Activated naive CD8-positive, alpha-beta T cell treated with anti-CD3 and anti-CD28 coated beads for 36 hours (primary cell): ENCODE data around the gene B9D1. TPM values are rescaled to one million over a fixed set of nuclear protein-coding genes. Genes with fewer than 3 reads are reported as not detected.

ENCODE experiments used
- DNase-seq: peaks from one replicate; pipeline ENCODE4 v3.0.0; 2021
- H3K27ac Mint-ChIP-seq: one replicate; pipeline ENCODE4 v1.8.0; 2022; ENCODE audit warnings: mild to moderate bottlenecking, moderate library complexity, mixed read lengths
- H3K27me3 Mint-ChIP-seq: one replicate; pipeline ENCODE4 v1.8.0; 2022; ENCODE audit warnings: mild to moderate bottlenecking, mixed read lengths
- H3K36me3 Mint-ChIP-seq: one replicate; pipeline ENCODE4 v1.8.0; 2021; ENCODE audit warnings: mild to moderate bottlenecking, mixed read lengths
- H3K4me1 Mint-ChIP-seq: one replicate; pipeline ENCODE4 v1.8.0; 2021; ENCODE audit warnings: mixed read lengths
- H3K4me3 Mint-ChIP-seq: one replicate; pipeline ENCODE4 v1.8.0; 2022; ENCODE audit warnings: mild to moderate bottlenecking, moderate library complexity, mixed read lengths
- H3K9me3 Mint-ChIP-seq: one replicate; pipeline ENCODE4 v1.8.0; 2022; ENCODE audit warnings: mixed read lengths
- total RNA-seq, 2 experiments: library from RNA; stranded (reverse); gene quantifications; one replicate each; pipeline ENCODE4 v1.2.3, GENCODE V29; 2021

Gene B9D1
- total RNA-seq, 2 experiments from 2014 or later: 4.7 to 7.3 TPM

- no peaks in the 10 kb centered on the region for H3K4me1 Mint-ChIP-seq
- DNase-seq: no peak
- H3K9me3 Mint-ChIP-seq: no peaks in the 10 kb centered on the region
- no peak overlapping the region for H3K27ac Mint-ChIP-seq
- H3K27me3 Mint-ChIP-seq: peaks cover 22% of the 10 kb centered on the region
- H3K36me3 Mint-ChIP-seq: no peaks in the 10 kb centered on the region
- H3K4me3 Mint-ChIP-seq: no peak overlapping the region
These were observed 18.8 kb downstream of the B9D1 start for GRCh38 chr17:19343671-19344151.

DNA sequence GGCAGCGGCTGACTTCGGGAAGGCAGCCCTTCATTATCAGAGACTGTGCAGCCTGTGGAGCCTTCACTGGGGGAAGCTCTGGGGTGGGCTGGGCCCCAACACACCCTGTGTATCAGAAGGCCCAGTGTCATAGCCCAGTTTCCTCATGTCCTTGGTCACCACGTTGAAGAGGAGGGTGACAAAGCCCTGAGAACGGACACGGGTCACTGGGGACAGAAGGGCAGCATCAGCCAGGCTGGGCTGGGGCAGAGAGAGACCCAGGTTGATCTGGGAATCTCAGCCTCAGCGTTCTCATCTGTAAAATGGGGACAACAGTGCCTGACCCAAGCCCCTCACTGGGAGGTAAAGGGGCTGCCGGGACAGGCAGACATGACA, 19.3 kb downstream of the B9D1 start:
- no peak overlapping the region for H3K4me3 Mint-ChIP-seq
- no peaks in the 10 kb centered on the region for H3K4me1 Mint-ChIP-seq
- H3K9me3 Mint-ChIP-seq: no peaks in the 10 kb centered on the region
- no peak overlapping the region for H3K27ac Mint-ChIP-seq
- no peak for DNase-seq
- H3K36me3 Mint-ChIP-seq: no peaks in the 10 kb centered on the region
- H3K27me3 Mint-ChIP-seq: peaks cover 22% of the 10 kb centered on the region

- Mint-ChIP-seq H3K9me3 (no peaks in the 10 kb centered on the region), H3K4me3 (no peak overlapping the region), H3K36me3 (no peaks in the 10 kb centered on the region), H3K27ac (no peak overlapping the region), H3K4me1 (no peaks in the 10 kb centered on the region), H3K27me3 (peaks cover 22% of the 10 kb centered on the region)
- no peak for DNase-seq
These were observed 19.8 kb downstream of the B9D1 start for GRCh38 chr17:19342611-19343255.

GRCh38 chr17:19341641-19342610, 20.6 kb downstream of the B9D1 start:
- Mint-ChIP-seq H3K9me3 (no peaks in the 10 kb centered on the region), H3K4me3 (no peak overlapping the region), H3K4me1 (no peaks in the 10 kb centered on the region), H3K27ac (no peak overlapping the region), H3K27me3 (peaks cover 29% of the 10 kb centered on the region), H3K36me3 (no peaks in the 10 kb centered on the region)
- no peak for DNase-seq

GRCh38 chr17:19341211-19341631, 21.3 kb downstream of the B9D1 start:
- DNase-seq: no peak
- Mint-ChIP-seq H3K4me3 (no peak overlapping the region), H3K9me3 (no peaks in the 10 kb centered on the region), H3K27ac (no peak overlapping the region), H3K36me3 (no peaks in the 10 kb centered on the region), H3K27me3 (peaks cover 30% of the 10 kb centered on the region), H3K4me1 (no peaks in the 10 kb centered on the region)

DNA sequence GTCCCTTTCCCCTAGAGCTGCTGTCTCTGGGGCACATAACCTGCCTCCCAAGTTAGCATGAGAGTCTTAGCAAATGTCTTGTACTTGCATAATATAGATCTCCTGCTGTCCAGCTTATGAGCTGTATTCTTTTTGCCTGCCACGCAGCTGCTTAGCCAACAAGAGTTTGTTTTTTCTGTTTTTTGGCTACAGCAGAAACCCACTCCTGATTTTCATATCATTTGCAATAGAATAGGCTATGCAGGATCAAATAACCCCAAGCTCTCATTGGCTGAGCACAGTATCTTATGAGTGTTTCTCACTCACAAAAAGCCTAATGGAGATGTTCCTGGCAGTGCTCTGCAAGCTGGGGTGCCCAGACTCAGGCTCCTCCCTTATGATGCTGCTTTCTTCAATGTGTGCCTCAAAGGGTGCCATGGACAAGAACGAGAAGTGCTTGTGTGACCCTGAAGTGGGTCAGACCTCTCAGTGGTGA, 23.1 kb downstream of the B9D1 start:
- no peak for DNase-seq
- no peaks in the 10 kb centered on the region for H3K36me3 Mint-ChIP-seq
- no peak overlapping the region for H3K4me3 Mint-ChIP-seq
- H3K27me3 Mint-ChIP-seq: peaks cover 35% of the 10 kb centered on the region
- no peaks in the 10 kb centered on the region for H3K4me1 Mint-ChIP-seq
- no peak overlapping the region for H3K27ac Mint-ChIP-seq
- H3K9me3 Mint-ChIP-seq: no peaks in the 10 kb centered on the region

GRCh38 chr17:19338031-19338990, 24.2 kb downstream of the B9D1 start:
- H3K9me3 Mint-ChIP-seq: no peaks in the 10 kb centered on the region
- H3K4me3 Mint-ChIP-seq: no peak overlapping the region
- H3K27me3 Mint-ChIP-seq: peaks cover 35% of the 10 kb centered on the region
- no peak overlapping the region for H3K27ac Mint-ChIP-seq
- no peaks in the 10 kb centered on the region for H3K4me1 Mint-ChIP-seq
- H3K36me3 Mint-ChIP-seq: no peaks in the 10 kb centered on the region
- DNase-seq: peak; percentile 63

- no peaks in the 10 kb centered on the region for H3K9me3 Mint-ChIP-seq
- H3K27ac Mint-ChIP-seq: no peak overlapping the region
- no peaks in the 10 kb centered on the region for H3K36me3 Mint-ChIP-seq
- H3K27me3 Mint-ChIP-seq: peaks cover 35% of the 10 kb centered on the region
- DNase-seq: no peak
- H3K4me1 Mint-ChIP-seq: peaks cover 2% of the 10 kb centered on the region
- H3K4me3 Mint-ChIP-seq: no peak overlapping the region
These were observed 24.9 kb downstream of the B9D1 start for GRCh38 chr17:19337712-19338023.

GRCh38 chr17:19336938-19337711, 25.4 kb downstream of the B9D1 start:
- Mint-ChIP-seq H3K27ac (no peak overlapping the region), H3K4me3 (no peak overlapping the region), H3K36me3 (no peaks in the 10 kb centered on the region), H3K4me1 (peaks cover 4% of the 10 kb centered on the region), H3K27me3 (peaks cover 33% of the 10 kb centered on the region), H3K9me3 (no peaks in the 10 kb centered on the region)
- DNase-seq: no peak

DNA sequence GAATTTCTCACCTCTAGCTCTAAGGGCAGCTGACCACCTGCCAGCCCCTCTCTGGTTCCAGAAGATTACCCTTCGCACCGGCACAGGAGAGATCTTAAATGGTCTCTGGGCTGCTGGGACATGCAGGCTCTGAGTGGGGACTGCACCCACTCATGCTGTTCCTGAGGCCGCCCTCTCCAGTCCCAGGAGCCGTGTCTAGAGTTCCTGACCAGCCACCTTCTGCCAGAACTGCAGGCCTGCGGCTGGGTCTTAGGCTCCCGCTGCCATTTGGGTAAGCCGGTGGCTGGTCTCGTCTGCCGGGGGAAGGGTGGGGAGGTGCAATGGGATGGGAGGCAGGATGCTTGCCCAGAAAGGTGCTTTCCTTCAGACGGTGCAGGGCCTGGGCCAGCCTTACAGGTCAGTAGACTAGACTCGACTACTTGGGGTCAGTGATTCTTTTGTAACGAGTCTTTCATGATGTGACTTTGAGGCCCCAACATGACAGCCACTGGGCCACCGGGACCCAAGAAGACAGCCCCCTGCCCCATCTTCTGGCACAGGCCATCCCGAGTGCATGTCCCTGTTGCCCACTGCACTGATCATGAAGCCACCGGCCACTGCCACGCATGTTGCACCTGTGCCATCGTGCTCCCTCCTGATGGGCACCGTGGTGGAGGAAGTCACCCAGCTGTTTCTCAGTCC, 26.4 kb downstream of the B9D1 start:
- no peaks in the 10 kb centered on the region for H3K9me3 Mint-ChIP-seq
- no peak for DNase-seq
- H3K27ac Mint-ChIP-seq: no peak overlapping the region
- peaks cover 4% of the 10 kb centered on the region for H3K4me1 Mint-ChIP-seq
- no peak overlapping the region for H3K4me3 Mint-ChIP-seq
- H3K36me3 Mint-ChIP-seq: no peaks in the 10 kb centered on the region
- peaks cover 22% of the 10 kb centered on the region for H3K27me3 Mint-ChIP-seq

GRCh38 chr17:19334331-19334730, 28.2 kb downstream of the B9D1 start:
- DNase-seq: no peak
- Mint-ChIP-seq H3K4me3 (no peak overlapping the region), H3K27me3 (peaks cover 19% of the 10 kb centered on the region), H3K36me3 (no peaks in the 10 kb centered on the region), H3K9me3 (no peaks in the 10 kb centered on the region), H3K27ac (no peak overlapping the region), H3K4me1 (peaks cover 4% of the 10 kb centered on the region)

DNA sequence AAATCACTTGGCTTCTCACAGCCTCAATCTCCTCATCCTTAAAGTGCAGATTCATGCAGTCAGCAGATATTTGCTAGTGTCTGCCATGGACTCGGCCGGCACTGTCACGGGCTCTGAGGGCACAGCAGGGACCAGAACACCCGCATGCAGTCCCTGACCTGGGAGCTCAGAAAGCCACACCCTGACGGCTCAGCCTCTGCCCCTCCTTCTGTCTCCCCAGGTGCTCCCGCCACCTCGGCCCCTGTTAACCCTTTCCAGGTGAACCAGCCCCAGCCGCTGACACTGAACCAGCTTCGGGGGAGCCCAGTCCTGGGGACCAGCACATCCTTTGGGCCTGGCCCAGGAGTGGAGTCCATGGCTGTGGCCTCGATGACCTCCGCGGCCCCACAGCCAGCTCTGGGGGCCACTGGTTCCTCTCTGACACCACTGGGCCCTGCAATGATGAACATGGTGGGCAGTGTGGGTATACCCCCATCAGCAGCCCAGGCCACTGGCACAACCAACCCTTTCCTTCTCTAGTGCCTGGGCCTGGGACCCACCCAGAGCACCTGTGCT, 28.7 kb downstream of the B9D1 start:
- peaks cover 17% of the 10 kb centered on the region for H3K27me3 Mint-ChIP-seq
- H3K27ac Mint-ChIP-seq: no peak overlapping the region
- H3K9me3 Mint-ChIP-seq: no peaks in the 10 kb centered on the region
- H3K36me3 Mint-ChIP-seq: no peaks in the 10 kb centered on the region
- DNase-seq: no peak
- no peak overlapping the region for H3K4me3 Mint-ChIP-seq
- H3K4me1 Mint-ChIP-seq: peaks cover 4% of the 10 kb centered on the region

DNA sequence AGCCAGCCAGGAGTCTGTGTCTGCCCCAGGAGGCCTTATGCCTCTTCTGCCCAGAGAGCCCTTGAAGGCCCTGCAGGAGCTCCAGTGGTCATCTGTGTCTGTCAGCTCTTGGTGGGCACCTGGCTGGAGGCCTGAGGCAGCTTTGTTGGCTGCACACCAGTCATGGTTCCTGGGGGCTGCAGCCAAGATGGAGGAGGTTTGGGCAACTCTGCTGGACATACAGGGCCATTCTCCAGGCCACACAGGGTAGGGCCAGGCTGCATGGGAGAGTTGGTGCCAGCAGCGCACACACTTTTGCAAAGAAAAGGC, 29.4 kb downstream of the B9D1 start:
- DNase-seq: no peak
- Mint-ChIP-seq H3K4me3 (no peak overlapping the region), H3K4me1 (peaks cover 4% of the 10 kb centered on the region), H3K27ac (no peak overlapping the region), H3K36me3 (no peaks in the 10 kb centered on the region), H3K27me3 (peaks cover 17% of the 10 kb centered on the region), H3K9me3 (no peaks in the 10 kb centered on the region)
